IMR-90 (cell line): ENCODE data around the gene ZNF559.
"Not testable (repeated sequence)": the region's sequence is repeated elsewhere in the genome, so short reads cannot be mapped to it uniquely, and the experiment has no call there.

Experiments used
- BHLHE40 ChIP-seq: fragments of 150-350 bp; IDR thresholded peaks from 2 replicates; pipeline ENCODE4 v1.6.1; 2016; ENCODE audit warnings: mild to moderate bottlenecking, low read depth, low read length
- CHD1 ChIP-seq: IDR thresholded peaks from 2 replicates; pipeline ENCODE4 v1.6.1; 2012; ENCODE audit warnings: low read depth, low read length, improper control_type of control experiment
- CTCF ChIP-seq: conservative IDR thresholded peaks from 2 replicates; pipeline ENCODE4 v1.5.1; 2012; ENCODE audit warnings: mild to moderate bottlenecking, low read depth, low read length, improper control_type of control experiment
- FOS ChIP-seq: fragments of 150-350 bp; IDR thresholded peaks from 2 replicates; pipeline ENCODE4 v1.6.1; 2016; ENCODE audit warnings: low read depth, low read length
- MAZ ChIP-seq: IDR thresholded peaks from 2 replicates; pipeline ENCODE4 v1.6.1; 2012; ENCODE audit warnings: low read depth, mild to moderate bottlenecking, low read length, improper control_type of control experiment, moderate library complexity, borderline replicate concordance
- MXI1 ChIP-seq: IDR thresholded peaks from 2 replicates; pipeline ENCODE4 v1.6.1; 2012; ENCODE audit warnings: low read depth, mild to moderate bottlenecking, low read length, moderate library complexity, borderline replicate concordance
- POLR2A ChIP-seq: IDR thresholded peaks from 2 replicates; pipeline ENCODE4 v1.6.1; 2012; ENCODE audit warnings: mild to moderate bottlenecking, low read depth, low read length
- RAD21 ChIP-seq: IDR thresholded peaks from 2 replicates; pipeline ENCODE4 v1.6.1; 2012; ENCODE audit warnings: low read length, improper control_type of control experiment
- RCOR1 ChIP-seq: IDR thresholded peaks from 2 replicates; pipeline ENCODE4 v1.6.1; 2012; ENCODE audit warnings: mild to moderate bottlenecking, low read length, improper control_type of control experiment; ENCODE audit not compliant: insufficient replicate concordance
- RFX5 ChIP-seq: IDR thresholded peaks from 2 replicates; pipeline ENCODE4 v1.8.0; 2012; ENCODE audit warnings: low read depth, mild to moderate bottlenecking, low read length, moderate library complexity
- USF2 ChIP-seq: fragments of 150-350 bp; IDR thresholded peaks from 2 replicates; pipeline ENCODE4 v1.6.1; 2017; ENCODE audit warnings: mild to moderate bottlenecking, antibody characterized with exemption, low read length, low read depth

DNA sequence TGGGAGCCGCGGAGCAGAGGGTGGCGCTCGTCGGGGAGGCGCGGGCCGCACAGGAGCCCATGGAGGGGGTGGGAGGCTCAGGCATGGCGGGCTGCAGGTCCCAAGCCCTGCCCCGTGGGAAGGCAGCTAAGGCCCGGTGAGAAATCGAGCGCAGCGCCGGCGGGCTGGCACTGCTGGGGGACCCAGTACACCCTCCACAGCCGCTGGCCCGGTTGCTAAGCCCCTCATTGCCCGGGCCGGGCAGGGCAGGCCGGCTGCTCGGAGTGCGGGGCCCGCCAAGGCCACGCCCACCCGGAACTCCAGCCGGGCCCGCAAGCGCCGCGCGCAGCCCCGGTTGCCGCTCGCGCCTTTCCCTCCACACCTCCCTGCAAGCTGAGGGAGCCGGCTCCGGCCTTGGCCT, 40.5 kb upstream of the ZNF559 start:
- TF ChIP-seq MXI1, CTCF, USF2, RAD21, POLR2A, FOS, CHD1, RFX5, BHLHE40, RCOR1, MAZ: not testable (repeated sequence)
